ENCODE results near the gene OXT.
"Not testable (repeated sequence)": the region's sequence is repeated elsewhere in the genome, so short reads cannot be mapped to it uniquely, and the experiment has no call there.

The OXT gene

DNA sequence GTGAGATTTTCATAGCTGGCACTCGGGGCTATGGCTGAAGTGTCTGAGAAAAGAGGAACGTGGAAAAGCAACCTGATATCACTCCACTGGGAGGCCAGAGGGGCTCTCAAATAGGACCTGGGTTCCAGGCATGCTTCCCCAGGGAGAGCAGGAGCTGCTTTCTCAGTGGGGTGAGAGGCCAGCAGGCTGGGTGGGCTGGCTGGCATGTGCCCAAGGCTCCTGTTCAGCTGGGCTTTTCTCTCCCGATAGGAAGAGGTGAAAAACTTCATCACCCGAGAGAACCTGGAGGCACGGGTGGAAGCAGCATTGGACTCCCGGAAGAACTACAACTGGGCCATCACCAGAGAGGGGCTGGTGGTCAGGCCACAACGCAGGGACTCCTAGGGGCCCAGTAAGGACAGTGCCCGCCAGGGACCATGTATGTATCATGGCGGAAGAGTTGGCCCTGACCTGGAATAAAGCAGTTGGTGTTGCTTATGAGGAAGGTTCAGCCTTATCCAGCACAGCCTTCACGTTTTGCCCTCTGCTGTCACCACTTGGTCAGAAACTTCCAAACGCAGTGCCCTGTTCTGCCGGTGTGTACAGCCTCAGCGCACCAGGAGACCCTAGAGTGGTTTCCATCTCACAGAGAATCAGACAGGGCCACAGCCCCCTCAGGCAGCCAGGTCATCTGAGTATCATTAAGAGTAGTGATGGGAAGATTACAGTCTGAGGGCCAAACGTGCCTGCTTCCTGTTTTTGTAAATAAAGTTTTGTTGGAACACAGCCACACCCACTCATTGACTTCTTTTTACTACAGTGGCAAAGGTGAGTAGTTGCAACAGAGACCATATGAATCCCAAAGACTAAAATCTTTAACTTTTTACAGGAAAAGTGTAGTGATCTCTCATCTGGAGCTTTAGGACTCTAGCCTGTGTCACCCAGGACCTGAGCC is 23.7 kb upstream of the OXT start:
- no peak for DNase-seq (ENCODE audit: low read depth in 2 of 2)

DNA sequence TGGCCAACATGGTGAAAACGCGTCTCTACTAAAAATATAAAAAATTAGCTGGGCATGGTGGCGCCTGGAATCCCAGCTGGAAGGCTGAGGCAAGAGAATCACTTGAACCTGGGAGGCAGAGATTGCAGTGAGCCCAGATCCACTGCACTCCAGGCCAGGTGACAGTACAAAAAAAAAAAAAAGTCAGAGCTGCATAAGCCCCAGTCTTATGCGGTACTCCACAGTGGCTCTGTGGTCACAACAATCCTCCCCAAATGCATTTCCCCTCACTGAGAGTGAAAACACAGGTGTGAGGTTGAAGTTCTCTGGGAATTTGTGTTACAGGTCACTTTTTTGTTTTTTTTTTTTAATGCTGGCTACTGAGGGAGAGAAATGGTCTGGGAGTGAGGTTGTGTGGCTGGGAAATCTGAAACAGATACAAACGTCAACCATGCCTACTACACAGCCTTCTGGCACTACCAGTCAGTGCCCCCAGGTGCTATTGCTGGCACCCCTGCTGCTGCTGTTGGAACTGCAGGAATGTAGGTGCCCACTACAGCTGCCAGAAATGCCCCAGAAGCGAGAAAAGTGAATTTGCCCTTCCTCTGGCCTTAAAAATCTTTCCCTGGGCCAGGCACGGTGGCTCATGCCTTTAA is 19.9 kb upstream of the OXT start:
- DNase-seq (ENCODE audit: low read depth in 2 of 2): no peak

DNA sequence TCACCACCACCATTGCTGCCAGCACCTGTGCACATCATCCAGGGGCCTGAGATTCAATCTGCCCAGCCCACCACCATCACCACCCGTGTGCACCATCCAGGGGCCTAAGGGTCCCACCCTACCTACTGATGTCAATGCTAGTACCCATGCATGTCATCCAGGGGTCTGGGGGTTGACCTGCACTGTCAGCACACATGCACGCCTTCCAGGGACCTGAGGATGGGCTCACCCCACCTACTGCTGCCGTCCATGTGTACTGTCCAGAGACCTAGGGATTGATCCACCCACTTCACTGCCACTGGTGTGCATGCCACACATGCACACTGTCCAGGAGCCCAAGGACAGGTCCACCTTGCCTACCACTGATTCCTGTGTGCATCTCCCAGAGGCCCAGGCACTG is 11.9 kb upstream of the OXT start:
- no peak for DNase-seq (ENCODE audit: low read depth in 2 of 2)

DNA sequence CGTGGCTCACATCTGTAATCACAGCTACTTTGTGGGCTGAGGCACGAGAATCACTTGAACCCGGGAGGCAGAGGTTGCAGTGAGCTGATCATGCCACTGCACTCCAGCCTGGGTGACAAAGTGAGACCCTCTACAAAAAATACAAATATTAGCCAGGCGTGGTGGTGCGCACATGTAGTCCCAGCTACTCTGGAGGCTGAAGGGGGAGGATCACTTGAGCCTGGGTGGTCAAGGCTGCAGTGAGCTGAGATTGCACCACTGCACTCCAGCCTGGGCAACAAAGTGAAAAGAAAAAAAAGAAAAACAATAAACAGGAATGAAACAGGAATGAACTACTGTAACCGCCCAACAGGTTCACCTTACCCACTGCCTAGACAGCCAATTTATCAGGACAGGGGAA is 7.3 kb upstream of the OXT start:
- DNase-seq (ENCODE audit: low read depth in 2 of 2): not testable (repeated sequence)

DNA sequence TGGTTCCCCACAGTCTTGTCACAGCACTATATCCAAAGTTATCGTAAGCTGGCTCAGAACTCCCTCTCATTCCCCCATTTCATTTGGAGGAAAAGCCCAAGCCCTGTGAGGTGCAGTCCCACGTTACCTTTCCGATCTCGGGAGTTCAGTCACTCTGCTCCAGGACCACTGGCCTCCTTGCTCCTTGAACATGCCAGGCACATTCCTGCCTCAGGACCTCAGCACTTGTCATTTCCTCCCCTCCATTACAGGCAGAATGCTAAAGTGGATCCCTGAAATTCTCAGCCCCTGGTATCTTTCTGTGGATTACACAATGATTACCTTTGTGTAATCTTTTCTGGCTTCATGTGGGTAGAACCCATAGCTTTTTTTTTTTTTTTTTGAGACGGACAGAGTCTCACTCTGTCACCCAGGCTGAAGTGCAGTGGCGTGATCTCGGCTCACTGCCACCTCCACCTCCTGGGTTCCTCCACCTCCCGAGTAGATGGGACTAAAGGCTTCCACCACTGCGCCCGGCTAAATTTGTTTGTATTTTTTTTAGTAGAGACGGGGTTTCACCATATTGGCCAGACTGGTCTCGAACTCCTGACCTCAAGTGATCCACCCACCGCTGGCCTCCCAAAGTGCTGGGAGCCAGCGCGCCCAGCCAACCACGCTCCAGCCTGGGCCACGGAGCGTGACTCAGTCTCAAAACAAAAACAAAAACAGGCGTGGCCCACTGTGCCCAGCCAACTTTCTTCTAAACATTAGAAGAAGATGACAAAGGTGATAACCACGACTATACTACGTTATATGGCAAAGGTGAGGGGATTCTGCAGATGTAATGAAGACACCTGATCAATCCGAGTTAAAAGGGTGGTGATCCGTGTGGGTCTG is 4.0 kb upstream of the OXT start:
- no peak for DNase-seq (ENCODE audit: low read depth in 2 of 2)

DNA sequence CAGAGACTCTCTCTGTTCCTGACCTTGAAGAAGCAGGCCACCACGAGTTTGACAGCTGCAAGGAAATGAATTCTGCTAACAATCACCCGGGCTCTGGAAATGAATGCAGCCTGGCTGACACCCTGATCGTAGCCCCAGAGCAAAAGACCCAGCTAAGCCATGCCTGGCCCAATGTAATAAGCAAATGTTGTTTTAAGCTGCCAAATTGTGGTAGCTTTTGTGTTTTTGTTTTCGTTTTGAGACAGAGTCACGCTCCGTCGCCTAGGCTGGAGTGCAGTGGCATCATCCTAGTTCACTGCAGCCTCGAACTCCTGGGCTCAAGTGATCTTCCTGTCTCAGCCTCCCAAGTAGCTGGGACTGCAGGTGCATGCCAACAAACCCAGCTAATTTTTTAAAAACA is 3.3 kb upstream of the OXT start:
- DNase-seq (ENCODE audit: low read depth in 2 of 2): no peak

DNA sequence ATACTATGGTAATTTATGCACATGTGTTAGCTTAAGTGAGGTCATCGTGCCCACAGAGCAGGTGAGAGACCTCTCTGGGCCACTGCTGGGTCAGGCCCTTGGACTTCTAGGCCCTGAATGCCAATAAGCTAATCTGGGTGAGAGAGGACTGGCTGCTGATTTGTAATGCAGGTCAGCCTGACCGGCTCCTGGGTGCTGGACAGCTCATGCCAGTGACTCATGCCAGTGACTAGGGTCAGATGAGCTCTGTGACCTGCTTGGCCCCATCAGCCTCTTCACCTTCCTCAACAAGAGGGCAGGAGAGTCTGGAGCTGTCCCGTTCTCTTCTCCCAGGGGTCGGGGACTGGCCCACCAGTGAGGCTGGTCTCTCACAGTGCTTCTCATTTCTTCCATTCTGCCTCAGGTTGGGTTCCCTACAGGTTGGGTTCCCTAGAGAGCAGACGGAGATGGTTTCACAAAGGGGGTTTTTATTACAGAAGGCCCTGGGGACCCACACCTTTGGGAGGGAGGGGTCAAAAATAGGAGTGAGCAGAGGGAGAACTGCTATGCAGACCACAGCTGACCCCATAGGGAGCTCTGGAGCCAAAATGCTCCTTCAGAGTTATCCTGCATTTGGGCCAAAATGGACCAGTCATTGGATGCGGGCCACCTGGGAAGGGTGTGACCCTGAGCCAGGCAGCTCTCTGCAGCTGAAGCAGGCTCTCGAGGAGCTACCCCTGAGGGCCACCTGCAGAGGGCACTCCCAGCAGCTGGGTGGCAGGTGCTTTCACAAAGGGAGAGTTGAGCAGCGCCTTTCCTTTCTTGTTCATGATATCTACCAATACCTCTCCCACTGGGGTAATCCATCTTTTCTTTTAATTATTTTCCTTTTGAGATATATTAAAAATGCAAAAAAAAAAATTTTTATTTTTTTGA is 2.2 kb upstream of the OXT start:
- no peak for DNase-seq (ENCODE audit: low read depth in 2 of 2)

DNA sequence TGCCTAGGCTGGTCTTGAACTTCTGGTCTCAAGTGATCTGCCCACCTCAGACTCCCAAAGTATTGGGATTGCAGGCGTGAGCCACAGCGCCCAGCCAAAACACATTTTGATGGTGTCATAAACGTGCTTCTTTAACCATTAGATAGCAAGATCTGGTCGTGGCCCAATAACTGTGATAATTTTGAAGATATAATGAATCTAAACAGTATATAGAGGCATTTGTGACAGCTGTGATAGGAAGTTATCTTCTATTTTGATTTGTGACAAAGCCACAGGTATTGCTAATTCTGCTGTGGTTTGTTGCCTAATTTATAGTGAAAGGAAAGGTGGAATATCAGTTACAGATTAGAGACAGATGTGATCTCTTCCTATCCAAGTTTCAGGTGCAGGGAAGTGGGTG is 695 bp upstream of the OXT start:
- DNase-seq (ENCODE audit: low read depth in 2 of 2): no peak

DNA sequence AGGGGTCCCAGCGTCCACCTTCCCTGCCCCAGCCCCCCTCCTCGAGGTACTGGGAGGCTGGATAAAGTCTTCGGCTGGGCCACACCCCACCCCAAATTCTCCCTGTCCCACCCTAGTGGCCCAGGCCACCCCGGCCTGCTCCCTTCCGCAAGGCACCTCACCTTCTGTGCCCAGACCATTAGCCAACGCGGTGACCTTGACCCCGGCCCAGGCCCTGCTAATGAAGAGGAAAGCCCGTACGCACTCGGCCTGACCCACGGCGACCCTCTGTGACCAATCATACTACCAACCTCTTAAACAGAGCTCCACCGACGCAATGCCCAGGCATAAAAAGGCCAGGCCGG is 182 bp upstream of the OXT start:
- no peak for DNase-seq (ENCODE audit: low read depth in 2 of 2)

DNA sequence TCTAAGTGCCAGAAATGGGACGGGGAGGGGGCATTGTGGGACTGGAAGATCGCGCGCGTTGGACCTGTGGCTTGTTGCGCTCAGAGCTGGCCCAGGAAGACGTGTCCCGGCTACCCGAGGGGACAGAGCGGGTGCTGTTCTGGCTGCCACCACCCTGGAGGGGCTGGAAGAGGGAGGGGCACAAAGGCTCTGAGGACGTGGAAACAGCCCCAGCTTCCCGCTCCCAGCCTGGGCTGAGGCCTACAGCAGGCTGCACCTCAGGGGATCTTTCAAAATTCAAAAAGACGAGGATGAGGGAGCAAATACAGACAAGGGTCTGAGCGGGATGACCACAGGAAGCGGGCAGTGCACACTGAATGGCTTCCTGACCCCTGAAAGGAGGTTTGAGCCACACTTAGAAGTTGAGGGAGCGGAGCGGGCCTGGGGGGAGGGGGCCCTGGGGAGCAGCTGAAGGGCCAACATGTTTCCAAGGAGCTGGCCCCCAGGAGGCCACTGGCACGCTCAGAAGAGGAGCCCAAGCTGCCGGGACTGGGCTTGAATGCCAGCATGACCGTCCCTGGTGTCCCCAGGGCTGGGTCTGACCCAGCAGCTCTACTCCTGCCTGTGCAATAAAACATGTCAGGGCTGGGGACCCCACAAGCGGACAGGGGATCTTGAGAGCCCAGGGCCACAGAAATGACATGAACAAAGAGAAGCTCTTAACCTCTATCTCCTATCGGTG is 1.3 kb downstream of the OXT start:
- DNase-seq (ENCODE audit: low read depth in 2 of 2): no peak

DNA sequence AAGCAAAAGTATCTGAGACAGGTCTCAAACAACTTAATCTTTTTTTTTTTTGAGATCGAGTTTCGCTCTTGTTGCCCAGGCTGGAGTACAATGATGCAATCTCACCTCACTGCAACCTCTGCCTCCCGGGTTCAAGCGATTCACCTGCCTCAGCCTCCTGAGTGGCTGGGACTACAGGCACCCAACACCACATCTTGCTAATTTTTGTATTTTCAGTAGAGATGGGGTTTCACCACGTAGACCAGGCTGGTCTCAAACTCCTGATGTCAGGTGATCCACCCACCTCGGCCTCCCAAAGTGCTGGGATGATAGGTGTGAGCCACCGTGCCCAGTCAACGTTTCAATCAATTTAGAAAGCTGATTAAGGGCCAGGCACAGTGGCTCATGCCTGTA is 1.8 kb downstream of the OXT start:
- DNase-seq (ENCODE audit: low read depth in 2 of 2): not testable (repeated sequence)

DNA sequence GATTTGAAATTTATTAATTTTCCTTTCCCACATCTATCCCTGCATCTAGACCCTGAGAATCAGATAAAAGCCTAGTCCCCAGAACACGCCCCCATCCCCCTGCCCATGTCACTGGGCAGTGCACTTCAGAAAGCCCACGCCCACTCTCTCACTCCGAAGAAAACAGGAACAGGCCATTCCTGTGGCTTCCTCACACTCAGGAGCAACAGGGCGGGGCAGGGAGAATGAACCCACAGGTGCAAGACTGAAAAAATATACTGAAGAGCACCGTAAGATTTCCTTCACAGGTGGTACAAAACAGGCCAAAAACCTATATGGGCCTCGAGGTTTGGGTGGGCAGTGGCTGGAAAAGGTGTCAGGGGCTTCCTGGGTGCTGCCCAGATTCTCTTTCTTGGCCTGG is 3.4 kb downstream of the OXT start:
- DNase-seq (ENCODE audit: low read depth in 2 of 2): no peak

DNA sequence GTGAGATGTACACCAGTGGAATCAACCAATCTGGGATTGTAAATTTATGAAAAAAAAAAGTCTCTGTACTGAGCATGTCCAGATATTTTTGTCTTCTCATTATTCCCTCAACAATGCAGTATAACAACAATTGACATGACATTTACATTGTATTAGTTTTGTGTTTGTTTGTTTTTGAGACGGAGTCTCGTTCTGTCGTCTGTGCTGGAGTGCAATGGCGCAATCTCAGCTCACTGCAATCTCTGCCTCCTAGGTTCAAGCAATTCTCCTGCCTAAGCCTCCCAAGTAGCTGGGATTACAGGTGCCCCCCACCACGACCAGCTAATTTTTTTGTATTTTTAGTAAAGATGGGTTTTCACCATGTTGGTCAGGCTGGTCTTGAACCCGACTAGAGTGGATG is 3.9 kb downstream of the OXT start:
- not testable (repeated sequence) for DNase-seq (ENCODE audit: low read depth in 2 of 2)

DNA sequence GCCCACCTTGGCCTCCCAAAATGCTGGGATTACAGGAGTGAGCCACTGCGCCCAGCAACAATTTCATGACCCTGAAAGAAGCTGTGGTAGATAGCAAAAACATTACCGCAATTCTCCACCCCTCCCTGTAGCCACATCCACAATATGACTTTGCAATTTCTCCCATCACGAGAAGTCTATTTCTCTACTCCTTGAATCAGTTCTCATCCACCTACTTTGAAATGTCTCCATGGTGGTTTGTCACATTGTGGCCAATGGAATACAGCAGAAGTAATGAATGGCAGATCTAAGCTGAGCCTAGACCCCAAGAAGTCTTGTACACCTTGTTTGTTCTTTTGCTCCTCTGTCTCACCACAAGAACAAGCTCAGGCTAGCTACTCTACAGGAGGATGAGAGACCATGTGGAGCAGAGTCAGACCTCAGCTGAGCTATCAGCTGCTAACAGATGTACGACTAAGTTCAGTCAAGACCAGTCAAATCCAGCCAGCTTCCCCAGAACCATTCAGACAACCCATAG is 6.3 kb downstream of the OXT start:
- DNase-seq (ENCODE audit: low read depth in 2 of 2): no peak

DNA sequence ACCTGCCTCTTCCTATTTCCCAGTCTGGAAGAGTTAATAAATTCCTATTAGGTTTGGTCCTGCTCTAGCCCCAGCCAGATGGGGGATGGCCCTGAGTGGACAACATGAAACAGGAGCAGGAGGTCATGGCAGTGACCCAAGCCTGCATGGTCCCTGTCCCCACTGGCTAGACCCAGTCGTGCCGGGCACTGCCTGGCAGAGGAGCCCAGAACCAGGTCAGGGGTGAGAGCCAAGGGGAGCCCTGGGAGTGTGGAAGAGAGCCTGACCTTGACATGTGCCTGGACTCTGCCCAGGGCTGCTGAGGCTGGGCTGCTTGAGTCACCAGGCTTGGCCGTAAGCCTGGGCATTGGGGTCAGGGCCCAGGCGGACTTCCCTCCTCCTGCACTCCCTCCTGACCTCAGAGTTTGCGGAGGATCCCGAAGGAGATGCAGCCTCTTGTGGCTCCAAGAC is 9.5 kb downstream of the OXT start:
- DNase-seq (ENCODE audit: low read depth in 2 of 2): no peak

DNA sequence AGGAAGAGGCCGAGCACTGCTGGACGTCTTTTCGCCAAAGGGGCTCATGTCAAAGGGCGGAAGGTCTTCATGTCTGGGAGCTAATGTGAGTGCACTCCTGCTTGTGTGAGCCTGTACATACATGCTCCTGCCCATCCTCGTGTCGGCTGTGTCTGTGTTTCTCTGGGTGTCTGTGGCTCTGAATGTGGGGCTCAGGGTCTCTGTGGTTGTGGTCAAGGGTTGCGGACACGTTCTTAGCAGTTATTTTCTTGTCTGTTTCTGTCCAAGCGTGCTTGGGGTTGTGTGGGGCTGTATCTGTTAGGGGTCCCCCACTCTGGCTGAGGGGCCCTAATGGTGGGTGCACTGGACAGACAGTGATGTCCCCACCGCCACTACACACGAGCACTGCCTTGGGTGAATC is 10.2 kb downstream of the OXT start:
- no peak for DNase-seq (ENCODE audit: low read depth in 2 of 2)

DNA sequence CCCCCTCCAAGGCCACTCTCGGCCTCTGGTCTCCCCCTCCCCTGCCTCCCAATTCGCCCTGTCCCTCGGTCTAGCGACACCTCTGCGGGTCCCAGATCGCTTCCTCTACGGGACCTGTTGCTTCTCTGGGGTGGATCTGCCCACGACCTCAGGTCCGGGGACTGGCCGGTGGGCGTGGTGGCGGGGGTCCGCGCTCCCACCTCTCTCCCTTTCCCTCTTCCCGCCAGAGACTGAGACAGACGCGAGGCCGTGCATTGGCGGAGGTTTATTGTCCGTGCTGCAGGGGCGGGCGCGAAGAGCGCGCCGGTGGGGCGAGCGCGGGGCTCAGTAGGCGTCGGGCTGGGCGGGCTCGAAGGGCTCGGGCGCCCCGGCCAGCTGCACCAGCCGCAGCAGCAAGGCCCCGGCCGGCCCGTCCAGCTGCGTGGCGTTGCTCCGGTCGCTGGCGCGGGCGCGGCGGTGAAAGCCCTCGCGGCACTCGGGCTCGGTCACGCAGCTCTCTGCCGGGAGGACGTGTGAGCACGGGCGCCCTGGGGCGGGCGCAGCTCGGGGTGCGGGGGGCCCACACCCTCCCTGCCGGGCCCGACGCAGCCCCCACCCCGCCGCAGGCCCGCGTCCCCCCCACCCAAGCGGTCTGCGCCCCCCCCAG is 11.0 kb downstream of the OXT start:
- DNase-seq (ENCODE audit: low read depth in 2 of 2): no peak

DNA sequence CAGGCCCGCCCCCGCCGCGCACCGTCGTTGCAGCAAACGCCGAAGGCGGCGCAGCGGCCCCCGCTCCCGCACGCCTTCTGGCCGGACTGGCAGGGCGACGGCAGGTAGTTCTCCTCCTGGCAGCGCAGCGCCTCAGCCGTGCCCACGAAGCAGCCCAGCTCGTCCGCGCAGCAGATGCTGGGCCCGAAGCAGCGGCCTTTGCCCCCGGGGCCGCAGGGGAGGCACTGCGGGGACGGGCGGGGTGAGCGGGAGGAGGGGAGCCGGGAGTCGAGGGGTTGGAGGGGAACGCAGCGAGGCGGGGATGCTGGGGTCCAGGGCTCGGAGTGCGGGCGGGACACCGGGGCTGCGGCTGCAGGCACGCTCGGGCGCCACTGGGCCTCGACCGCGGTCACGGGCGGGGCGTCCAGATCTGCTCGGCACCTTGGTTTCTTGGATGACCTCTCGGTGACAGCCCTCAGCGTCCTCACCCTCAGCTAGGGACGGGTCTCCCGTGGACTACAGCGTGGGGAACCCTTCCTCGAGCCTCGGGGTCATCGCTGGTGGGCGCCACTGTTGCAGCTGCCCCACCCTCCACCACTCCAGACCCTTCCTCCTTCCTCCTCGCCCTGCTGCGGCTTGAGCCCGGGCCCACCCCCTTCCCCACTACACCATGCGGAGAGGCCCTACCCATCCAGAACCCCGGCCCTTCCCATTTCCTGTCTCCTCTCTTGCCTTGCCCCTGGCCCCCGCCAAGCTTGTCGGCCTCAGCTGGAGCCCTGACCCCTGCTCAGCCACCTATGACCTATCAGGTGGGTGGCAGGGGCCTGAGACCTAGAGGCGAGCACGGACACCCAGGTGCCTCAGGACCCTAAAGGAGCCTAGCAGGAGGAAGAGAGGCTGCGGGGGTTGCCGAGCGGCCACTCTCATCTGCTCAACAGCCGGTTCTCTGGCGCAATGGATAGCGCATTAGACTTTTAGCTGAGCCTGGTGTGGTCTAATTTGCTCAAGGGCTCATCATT is 11.8 kb downstream of the OXT start:
- DNase-seq (ENCODE audit: low read depth in 2 of 2): no peak
